GM15510 (cell line): Measurements from ENCODE around the gene EN1.

Experiments used
- POLR2A ChIP-seq: IDR thresholded peaks from 3 replicates; pipeline ENCODE4 v1.6.1; 2011; ENCODE audit warnings: borderline replicate concordance; ENCODE audit not compliant: insufficient read length; ENCODE audit errors: extremely low read depth

EN1 gene

DNA sequence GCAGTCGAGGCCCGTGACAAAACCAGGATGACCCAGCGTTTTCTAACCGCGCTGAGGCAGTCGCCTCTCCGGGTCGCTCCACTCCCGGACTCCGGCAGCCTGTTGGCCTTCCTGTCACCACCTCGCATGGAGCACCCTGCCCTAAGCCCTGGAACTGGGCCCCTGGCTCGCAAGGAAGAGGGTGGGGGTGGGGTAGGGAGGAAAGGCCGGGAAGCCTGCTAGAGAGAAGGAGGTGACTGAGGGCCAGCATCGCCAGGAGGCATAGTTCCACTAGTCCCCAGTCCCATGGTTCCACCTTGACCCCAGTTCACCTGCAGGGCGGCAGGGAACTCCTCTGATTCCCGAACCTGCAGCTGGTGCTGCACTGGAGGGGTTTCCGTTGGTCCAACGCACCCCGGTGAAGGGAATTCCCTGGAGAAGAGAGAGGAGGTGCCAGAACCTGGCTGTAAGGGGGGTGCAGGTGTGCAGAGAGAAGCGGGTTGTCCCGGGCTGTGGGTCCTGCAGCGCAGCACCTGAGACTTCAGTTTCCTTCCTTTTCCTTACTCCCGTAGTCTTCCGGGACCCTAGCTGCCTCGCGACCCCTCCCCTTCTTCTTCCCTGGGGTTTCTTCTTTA is 11.8 kb upstream of the EN1 start:
- TF ChIP-seq POLR2A, result no peak

DNA sequence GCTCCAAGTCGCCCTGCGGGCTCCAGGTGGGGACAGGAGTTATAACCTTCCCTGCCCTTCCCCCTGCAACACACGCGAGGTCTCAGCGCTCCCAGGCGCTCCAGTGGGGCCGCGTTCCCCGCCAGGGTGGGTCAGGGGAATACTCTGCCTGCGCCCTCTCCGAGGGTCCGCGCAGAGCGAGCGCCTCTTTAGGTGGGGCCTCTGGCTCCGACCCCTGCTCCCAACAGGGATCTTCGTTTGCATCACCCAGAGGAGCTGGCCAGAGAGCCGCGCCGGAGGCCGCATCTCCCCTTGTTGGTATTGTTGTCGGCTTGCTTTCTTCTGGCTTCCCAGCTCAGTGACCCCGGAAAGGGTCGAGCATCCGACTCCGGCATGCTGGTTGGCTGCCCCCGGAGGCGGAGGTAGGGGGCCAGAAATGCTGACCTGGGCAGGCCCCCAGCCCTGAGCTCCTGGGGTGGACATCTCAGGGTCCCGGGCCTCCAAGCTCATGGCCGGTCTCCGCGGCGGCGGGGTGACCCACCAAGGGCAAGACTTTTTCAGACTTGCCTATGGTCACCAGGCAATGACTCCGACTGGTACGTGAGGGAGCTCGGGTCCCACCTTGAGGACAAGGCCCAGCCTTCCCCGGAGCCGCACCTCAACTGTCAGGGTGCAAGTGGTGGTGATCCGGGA is 11.2 kb upstream of the EN1 start:
- TF ChIP-seq POLR2A, result no peak

DNA sequence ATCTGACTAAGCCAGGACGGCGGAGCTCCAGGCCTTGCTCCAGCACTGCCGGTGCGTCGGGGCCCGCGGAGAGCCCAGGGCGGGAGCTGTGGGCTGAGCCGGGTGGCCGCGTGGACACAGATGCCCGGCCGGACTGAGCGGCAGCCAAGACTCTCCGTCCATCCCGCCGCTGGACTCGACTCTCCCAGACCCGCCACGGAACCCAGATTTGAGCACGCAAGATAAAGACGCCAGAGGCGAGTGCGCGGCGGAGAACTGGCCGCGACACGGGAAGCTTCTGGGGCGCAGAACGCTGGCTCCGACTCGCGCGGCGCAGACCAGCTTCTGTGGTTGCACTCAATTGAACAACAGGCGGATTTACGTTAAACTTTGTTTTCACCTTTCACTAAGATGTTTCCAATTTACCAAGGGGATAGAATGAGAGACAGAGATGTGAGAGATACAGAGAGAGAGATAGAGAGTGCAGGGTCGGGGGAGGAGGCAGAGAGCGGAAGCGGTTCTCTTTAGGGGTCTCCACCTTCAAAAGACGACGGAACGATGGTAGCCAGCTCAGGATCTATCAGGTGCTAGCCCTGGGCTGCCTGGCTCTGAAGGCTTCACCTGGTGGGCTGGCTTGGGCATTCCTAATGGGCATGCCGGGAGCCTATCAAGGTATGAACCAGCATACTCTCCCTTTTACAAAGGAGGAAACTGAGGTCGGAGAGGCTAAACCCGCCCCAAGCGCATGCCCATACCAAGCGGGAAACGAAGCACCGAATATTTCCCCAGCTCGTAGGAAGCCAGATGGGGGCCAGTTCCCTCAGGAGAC is 10.4 kb upstream of the EN1 start:
- TF ChIP-seq POLR2A, result no peak

DNA sequence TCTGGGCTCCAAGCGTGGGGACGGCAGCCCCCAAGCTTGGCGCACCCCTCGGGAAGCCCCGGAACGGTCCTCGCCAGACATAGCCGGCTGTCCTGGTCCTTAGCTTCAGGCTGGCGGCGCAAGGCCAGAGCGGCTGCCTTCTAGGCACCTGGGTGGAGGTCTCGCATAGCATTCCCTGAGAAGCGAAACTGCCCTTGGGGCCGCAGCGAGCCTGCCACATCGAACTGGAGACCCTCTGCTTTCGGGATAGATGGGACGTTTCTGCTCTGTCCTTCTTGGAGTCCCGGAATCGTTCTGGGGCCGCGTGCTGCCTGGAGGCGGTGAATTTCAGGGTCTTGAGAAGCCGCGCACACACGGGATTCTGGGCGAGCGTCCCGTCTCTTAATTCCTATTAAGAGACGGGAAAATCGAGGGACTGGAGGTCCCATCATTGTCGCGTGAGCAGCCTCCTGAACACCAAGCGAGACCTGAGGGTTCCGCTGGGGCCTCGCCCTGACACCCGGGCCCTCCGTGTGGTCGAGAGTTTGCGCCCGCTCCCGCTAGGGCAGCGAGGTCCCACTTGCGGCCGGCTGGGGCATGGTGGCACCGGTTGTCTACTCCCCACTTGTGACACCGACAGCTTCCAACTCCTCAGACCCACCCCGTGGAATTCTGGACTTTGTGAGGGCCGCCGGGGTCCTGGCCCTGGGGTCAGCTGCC is 9.7 kb upstream of the EN1 start:
- no peak for TF ChIP-seq POLR2A

DNA sequence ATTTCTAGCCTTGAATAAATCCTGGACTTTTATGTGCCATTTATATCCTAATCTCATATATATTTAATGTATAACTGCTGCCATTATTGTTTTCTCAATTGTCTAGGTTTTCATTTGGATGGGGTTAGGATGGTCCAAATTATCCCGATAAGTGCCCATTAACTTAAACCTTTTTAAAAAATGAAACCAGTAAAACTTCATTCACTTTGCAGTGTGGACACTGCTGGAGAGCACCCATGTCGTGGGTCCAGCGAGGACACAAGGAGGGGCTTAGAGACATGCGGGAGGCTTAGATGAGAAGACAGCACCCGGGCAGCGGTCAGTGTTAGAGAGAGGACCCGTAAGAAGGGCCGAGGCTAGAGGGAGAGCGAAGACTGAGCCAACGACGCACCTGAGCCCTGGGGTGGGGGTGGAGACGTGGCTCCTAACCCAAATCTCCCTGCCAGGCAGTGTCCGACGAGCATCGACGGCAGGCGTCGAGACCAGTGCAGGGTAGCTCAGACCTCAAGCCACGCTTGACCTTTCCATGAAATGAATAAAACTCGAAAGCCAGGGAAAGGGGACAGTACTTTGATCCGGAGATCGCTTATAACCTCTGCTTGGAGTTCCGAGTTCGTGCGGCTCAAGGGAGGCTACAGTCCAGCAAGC is 9.0 kb upstream of the EN1 start:
- no peak for TF ChIP-seq POLR2A

DNA sequence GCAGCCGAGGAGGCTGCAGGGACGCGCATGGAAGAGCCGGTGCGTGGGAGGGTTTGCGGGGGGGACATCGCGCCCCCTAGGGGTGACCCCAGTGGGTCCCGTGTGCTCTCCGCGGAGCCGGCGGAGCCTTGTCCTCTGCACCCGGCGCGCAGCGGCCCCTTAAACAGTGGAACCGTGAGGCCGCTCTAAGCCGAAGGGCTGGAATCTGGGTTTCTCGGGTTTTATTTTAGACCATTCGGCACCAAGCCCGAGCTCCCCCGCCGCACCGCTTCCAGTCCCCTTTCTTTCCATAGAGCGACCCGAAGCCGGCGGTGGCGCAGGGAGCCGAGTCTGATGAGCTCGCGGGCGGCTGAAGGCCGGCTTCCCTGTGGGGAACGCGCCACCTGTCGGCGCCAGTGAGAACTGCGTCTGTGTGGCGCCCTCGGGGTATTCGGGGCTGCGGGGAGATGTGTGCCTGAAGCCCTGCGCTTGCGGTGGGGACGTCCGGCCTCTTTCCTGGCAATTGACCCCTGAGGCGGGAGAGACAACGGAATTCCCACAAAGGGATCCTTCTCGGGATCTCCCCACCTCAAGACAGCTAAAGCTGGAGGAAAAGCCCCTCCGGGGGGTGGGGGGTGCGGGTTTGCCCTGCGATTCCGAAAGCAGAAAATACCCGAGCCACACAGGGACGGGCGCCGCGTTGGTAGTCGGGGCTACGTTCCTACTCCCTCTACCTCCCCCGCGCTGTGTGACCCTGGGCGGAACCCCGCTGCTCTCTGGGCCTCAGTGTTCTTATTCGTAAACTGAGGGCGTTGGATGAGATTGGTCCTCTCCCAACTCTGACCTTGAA is 8.2 kb upstream of the EN1 start:
- TF ChIP-seq POLR2A, result no peak

DNA sequence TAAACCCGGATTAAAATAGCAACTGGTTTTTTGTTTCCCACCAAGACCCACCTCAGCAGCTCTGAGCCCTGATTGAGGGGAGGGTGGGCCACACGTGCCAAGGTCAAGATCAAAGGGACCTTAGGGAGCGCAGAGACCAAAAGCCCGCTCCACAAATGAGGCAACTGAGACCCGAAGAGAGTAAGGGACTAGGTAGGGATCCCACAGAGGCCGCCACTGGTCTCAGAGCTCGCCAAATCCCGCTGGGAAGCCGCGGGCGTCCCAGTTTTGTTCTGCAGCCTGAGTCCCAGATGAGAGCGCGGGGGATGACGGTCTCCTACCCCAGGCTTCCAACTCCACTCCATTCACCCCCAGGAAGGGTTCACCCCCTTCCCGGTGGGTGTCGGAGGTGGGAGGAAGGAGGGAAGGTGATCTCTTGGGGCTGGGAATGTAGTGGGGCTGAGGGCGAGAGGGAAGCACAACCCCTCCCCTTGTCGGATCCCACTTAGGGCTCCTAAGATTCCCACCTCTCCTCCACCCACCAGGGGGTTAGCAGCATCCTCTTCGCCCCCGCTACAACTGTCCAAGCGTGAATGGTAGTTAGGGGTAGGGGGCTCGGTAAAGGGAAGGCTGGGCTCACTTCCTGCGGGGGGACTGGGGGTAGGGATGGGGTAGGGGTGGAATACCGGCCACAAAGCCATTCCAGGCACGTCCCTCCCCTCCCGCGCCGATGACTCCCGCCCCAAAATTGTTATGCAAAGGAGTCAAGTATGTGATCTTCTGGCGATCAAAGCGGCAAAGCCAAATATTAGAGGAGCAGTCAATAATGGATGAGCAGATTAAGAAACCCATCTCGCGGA is 7.3 kb upstream of the EN1 start:
- no peak for TF ChIP-seq POLR2A

DNA sequence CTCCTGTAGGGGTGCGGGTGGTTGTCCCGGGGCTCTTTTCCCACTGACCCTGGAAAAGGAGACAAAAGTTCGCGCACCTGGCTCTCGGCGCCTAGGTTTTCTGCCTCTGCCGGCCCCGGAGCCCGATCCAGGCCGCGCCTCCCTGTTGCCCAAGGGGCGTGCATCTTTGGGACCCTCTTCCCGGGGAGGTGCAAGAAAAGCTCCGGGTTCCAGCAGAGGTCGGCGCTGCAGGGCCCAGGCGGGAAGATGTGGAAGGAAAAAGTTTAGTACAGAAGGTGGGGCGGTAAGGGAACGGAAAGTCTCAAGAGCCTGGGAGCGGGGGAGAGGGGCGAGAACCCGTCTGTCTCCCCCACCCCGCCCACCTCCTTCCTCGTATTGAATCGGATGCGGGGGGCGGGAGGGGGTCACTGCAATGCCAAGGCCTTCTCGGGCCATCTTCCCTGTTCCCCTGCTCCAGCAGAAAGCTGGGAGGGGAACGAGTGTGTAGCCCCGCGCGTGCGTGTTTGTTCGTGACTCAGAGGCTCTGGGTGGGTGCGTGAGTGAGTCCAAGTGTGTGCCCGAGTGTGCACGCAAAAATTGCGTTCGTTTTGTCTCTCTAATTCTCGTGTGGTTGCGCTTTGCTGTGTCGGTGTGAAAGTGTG is 6.3 kb upstream of the EN1 start:
- no peak for TF ChIP-seq POLR2A

DNA sequence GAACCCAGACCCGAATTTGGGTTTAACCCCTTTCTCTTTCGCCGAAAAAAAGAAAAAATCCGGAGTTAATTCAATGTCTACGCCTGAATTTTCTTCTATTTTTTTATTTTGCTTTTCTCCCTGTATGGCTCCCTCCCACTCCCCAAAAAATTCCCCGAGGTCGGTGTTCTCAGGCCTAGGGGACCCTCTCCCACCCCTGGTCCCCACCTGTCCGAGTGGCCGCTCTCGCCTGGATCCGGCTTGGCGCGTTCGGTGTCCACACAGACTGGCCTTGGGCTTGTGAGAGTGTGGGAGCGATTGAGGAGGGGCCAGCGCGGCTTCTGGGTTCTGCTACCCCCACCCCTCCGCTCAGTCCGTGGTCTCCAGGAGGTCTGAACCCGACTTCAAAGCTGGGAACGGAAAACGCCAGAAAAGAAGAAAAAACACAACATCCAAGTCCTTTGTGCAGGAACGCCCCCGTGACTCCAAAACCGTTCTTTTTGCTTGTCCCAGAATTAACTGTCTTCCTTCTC is 5.7 kb upstream of the EN1 start:
- no peak for TF ChIP-seq POLR2A

DNA sequence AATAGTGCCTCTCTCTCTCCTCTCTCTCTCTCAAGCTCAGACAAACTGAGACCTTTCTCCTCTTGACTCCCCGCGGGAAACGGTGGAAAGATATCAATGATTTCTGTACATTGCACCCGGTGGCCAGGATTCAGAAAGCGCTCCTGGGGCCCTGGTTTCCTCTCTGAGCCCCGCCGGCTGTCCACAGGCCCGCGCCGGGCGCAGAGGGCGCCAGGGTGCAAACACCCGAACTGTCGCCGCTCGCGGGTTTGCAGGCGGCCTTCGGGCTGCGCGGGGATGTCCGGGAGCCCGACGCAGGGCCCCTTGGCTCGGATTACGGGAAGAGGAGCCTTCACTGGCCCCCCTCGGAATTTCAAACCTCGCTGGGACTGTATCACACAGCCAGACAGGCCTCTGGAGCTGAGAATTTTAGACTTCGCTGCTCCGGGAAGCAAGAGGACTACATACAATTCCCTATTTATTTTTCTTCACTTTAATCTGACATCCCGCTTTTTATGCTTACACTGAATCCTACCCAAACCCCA is 5.2 kb upstream of the EN1 start:
- TF ChIP-seq POLR2A, result no peak

DNA sequence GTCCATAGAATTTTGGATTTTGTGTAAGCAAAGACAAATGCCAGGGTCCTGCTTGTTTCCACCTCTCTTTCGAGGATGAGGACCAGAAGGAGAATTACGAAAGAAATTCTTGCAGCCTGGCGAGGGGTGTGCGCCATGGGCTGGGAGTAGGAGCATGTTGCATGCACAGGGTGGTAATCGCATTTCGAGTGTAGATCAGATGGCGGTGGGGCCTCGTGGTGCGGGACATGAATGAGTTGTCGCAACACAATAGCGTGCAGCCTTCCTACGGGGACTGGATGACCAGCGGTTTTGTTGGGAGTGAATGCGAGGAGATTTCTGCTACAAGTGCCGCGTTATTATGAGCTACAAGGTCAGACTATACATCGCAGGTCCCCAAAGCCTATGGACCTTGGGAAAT is 4.2 kb upstream of the EN1 start:
- no peak for TF ChIP-seq POLR2A

DNA sequence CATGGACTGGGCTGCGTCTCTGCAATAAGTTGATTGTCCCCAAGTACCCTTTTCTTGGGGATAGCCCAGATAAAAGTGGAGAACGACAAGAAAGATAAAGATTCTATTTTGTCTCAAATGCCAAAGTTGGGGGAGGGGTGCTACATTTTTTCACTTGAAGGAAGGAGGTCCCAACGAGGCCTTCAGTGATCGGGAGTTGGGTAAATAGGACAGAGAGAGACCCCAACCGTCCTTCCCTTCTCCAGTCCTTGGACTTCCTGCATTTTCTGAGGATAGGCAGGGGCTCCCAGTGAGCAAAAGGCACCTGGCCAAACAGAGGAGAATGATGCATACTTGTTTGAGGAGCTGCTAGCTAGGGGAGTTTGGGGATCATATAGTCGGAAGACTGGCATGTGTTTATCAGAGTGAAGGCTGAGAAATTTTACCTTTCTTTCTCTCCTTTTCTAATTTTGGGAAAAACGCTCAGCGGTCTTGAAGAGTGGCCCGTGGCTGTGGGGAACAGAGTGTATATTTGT is 3.5 kb upstream of the EN1 start:
- TF ChIP-seq POLR2A, result no peak

DNA sequence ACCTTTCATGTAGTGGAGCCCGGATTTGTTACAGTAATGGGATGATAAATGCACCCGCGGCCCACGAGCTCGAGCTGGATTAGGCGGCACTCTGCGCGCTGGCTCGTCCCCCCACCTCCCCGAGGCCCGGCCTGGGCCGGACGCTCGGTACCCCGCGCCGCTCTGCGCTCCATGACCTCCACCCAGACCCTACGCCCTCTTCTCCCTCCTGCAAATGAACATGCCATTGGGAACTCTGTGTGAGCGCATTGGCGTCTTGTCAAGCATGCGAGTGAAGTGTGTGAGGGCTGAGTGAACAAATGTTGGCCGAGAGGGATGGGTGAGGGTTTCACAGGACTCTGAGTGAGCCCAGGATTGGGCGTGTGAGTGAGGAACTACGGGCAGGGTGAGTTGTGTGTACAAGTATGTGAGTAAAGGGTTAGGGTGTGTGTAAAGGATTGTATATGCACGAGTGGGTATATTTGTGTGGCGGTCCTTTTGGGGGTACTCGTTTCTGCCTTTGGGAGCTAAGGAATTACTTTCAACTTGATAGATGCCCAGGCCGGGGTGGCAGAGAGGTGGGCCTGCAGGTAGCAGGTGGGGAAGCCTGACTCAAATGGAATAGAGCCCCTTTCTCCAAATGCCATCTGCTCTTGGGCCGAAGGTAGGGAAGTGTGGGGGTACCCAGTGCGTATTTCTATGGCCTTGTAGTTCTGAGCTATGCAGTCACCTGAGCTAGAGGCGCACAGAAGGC is 2.9 kb upstream of the EN1 start:
- no peak for TF ChIP-seq POLR2A
